Keratinocyte (primary cell): ENCODE results near the gene GKN2. TPM values are rescaled to one million over a fixed set of nuclear protein-coding genes. Genes with fewer than 3 reads are reported as not detected.

ENCODE experiments used
- DNase-seq: peaks from one replicate; pipeline ENCODE4 v3.0.0-alpha.2; 2011; ENCODE audit warnings: low read depth, missing footprints, low spot score
- FAIRE-seq: peaks from 2 replicates; lab custom pipeline; 2011; peaks lifted over from hg19 to GRCh38; lab: Jason Lieb, UNC
- H2AFZ ChIP-seq: 2 replicates; pipeline ENCODE4 v1.6.0; 2012; ENCODE audit warnings: low read length, control low read depth, inconsistent platforms; ENCODE audit not compliant: control insufficient read depth
- H3K27ac ChIP-seq: 2 replicates; pipeline ENCODE4 v1.5.1; 2011; ENCODE audit warnings: low read length; ENCODE audit not compliant: control insufficient read depth, insufficient read depth
- H3K27me3 ChIP-seq: 3 replicates; pipeline ENCODE4 v1.6.0; 2011; ENCODE audit warnings: low read length; ENCODE audit not compliant: control insufficient read depth, insufficient read depth; ENCODE audit errors: extremely low read depth
- H3K36me3 ChIP-seq, 2 experiments: 2 replicates in 1 of 2; 3 replicates in 1 of 2; pipeline ENCODE4 v1.5.1; 2011; ENCODE audit warnings: low read length in 2 of 2, mild to moderate bottlenecking in 1 of 2; ENCODE audit not compliant: control insufficient read depth in 2 of 2, insufficient read depth in 2 of 2; ENCODE audit errors: extremely low read depth in 1 of 2
- H3K4me1 ChIP-seq: 3 replicates; pipeline ENCODE4 v1.5.1; 2011; ENCODE audit warnings: low read length; ENCODE audit not compliant: control insufficient read depth, insufficient read depth; ENCODE audit errors: extremely low read depth
- H3K4me2 ChIP-seq: 3 replicates; pipeline ENCODE4 v1.6.0; 2011; ENCODE audit warnings: low read depth, low read length; ENCODE audit not compliant: control insufficient read depth, insufficient read depth; ENCODE audit errors: extremely low read depth
- H3K4me3 ChIP-seq, 3 experiments: fragments of 200-600 bp in 1 of 3; sonication (generic) in 1 of 3; 2 replicates in 2 of 3; 3 replicates in 1 of 3; pipeline ENCODE4 v1.5.1; 2011 to 2016; ENCODE audit warnings: low read length in 3 of 3, mild to moderate bottlenecking in 3 of 3, control low read depth in 2 of 3, inconsistent platforms in 1 of 3, low read depth in 1 of 3, mixed read lengths in 1 of 3, mixed run types in 1 of 3, moderate library complexity in 1 of 3; ENCODE audit not compliant: control insufficient read depth in 2 of 3, insufficient read depth in 2 of 3; ENCODE audit errors: extremely low read depth in 1 of 3
- H3K79me2 ChIP-seq: 2 replicates; pipeline ENCODE4 v1.6.0; 2012; ENCODE audit warnings: low read length; ENCODE audit not compliant: control insufficient read depth, insufficient read depth
- H3K9ac ChIP-seq: 3 replicates; pipeline ENCODE4 v1.6.0; 2011; ENCODE audit warnings: low read length; ENCODE audit not compliant: control insufficient read depth, insufficient read depth; ENCODE audit errors: extremely low read depth
- H3K9me1 ChIP-seq: 3 replicates; pipeline ENCODE4 v1.6.0; 2011; ENCODE audit warnings: low read length; ENCODE audit not compliant: control insufficient read depth, insufficient read depth; ENCODE audit errors: extremely low read depth
- H3K9me3 ChIP-seq: 2 replicates; pipeline ENCODE4 v1.5.1; 2012; ENCODE audit warnings: low read depth, low read length; ENCODE audit not compliant: control insufficient read depth
- H4K20me1 ChIP-seq: 3 replicates; pipeline ENCODE4 v1.6.0; 2011; ENCODE audit warnings: low read length; ENCODE audit not compliant: control insufficient read depth, insufficient read depth; ENCODE audit errors: extremely low read depth
- CTCF ChIP-seq, 3 experiments: IDR thresholded peaks in 1 of 3; conservative IDR thresholded peaks in 1 of 3; optimal IDR thresholded peaks in 1 of 3; 2 replicates in 2 of 3; 3 replicates in 1 of 3; pipeline versions ENCODE3 to v1.5.1; 2011; ENCODE audit warnings: low read length in 3 of 3, mild to moderate bottlenecking in 3 of 3, moderate library complexity in 2 of 3, control low read depth in 1 of 3, inconsistent platforms in 1 of 3; ENCODE audit not compliant: insufficient read depth in 2 of 3; ENCODE audit errors: extremely low read depth in 1 of 3
- EZH2 ChIP-seq: IDR thresholded peaks from one replicate; pipeline ENCODE4 v1.6.1; 2012; ENCODE audit warnings: inconsistent platforms, mild to moderate bottlenecking, low read length, moderate library complexity
- dilution Hi-C: fragments of 300-500 bp; cut with MboI; formaldehyde crosslinking; loops from one replicate; pipeline ENCODE4 v1.7.0; 2020; ENCODE audit warnings: low sequenced_read_pairs; ENCODE audit not compliant: extremely low pct_ligation_motif_present
- polyA plus RNA-seq, 5 experiments: library from polyadenylated mRNA; depleted of rRNA in 3 of 5; stranded (reverse) in 3 of 5; stranded (forward) in 1 of 5; unstranded in 1 of 5; fragments of >200 nt; gene quantifications; 1 replicate in 1 of 5; 2 replicates in 3 of 5; 3 replicates in 1 of 5; pipeline versions ENCODE4 v1.2.1 to v1.2.3, GENCODE V29; 2011 to 2012; ENCODE audit warnings: missing spikeins in 2 of 5, low read depth in 1 of 5, low replicate concordance in 1 of 5

GKN2 gene
- polyA plus RNA-seq, 1 donor (not counting 4 experiments of a cell fraction or from before 2014, with no cell fraction given) = 0.08 TPM

GRCh38 chr2:68920481-68921170 lies 32.1 kb downstream of the GKN2 start:
- dilution Hi-C loops = no loop called here
- Histone ChIP-seq H3K27ac (no peak overlapping the region), H4K20me1 (no peaks in the 10 kb centered on the region), H3K27me3 (no peaks in the 10 kb centered on the region), H3K36me3 (no peaks in the 10 kb centered on the region), H3K4me3 (no peak overlapping the region), H3K9me3 (no peaks in the 10 kb centered on the region), H3K4me1 (peaks cover 35% of the 10 kb centered on the region), H3K9ac (no peak overlapping the region), H3K79me2 (no peaks in the 10 kb centered on the region), H2AFZ (no peak overlapping the region), H3K4me2 (no peak overlapping the region), H3K9me1 (no peaks in the 10 kb centered on the region)
- DNase-seq = no peak
- TF ChIP-seq CTCF (optimal IDR thresholded peaks at IDR 0.05 in 1 of 3, IDR thresholded peaks at IDR 0.05 in 1 of 3, conservative IDR thresholded peaks at IDR 0.05 in 1 of 3; ENCODE audit: extremely low read depth in 1 of 3, insufficient read depth in 2 of 3, low read length in 3 of 3) = no peak
- no peak for TF ChIP-seq EZH2
- FAIRE-seq = no peak

GRCh38 chr2:68918497-68918896 lies 34.2 kb downstream of the GKN2 start:
- H3K27ac ChIP-seq = peak overlapping the region; percentile 46
- H3K4me1 ChIP-seq = peaks cover 29% of the 10 kb centered on the region
- no peaks in the 10 kb centered on the region for H3K9me3 ChIP-seq
- FAIRE-seq = peak; percentile 86
- H3K9me1 ChIP-seq = no peaks in the 10 kb centered on the region
- no peak for TF ChIP-seq CTCF (optimal IDR thresholded peaks at IDR 0.05 in 1 of 3, IDR thresholded peaks at IDR 0.05 in 1 of 3, conservative IDR thresholded peaks at IDR 0.05 in 1 of 3; ENCODE audit: extremely low read depth in 1 of 3, insufficient read depth in 2 of 3, low read length in 3 of 3)
- peak; percentile 44 for DNase-seq
- H3K27me3 ChIP-seq = no peaks in the 10 kb centered on the region
- H3K36me3 ChIP-seq = no peaks in the 10 kb centered on the region
- dilution Hi-C loops = no loop called here
- peak overlapping the region; percentile 36 for H3K4me2 ChIP-seq
- H3K4me3 ChIP-seq = no peak overlapping the region
- H3K9ac ChIP-seq = no peak overlapping the region
- H2AFZ ChIP-seq = no peak overlapping the region
- H4K20me1 ChIP-seq = no peaks in the 10 kb centered on the region
- no peaks in the 10 kb centered on the region for H3K79me2 ChIP-seq
